ENCODE measurements around the gene NDUFA7.

- TF ChIP-seq CTCF (IDR thresholded peaks at IDR 0.05) (no peak), POLR2A (IDR thresholded peaks at IDR 0.05) (no peak), EP300 (IDR thresholded peaks at IDR 0.05) (no peak), POLR2AphosphoS5 (IDR thresholded peaks at IDR 0.05) (no peak)
Measured at GRCh38 chr19:8321986-8322637, 937 bp upstream of the NDUFA7 start.

Measured in suprapubic skin (tissue), 4 donors.